Stimulated activated CD4-positive, alpha-beta T cell treated with anti-CD3 and anti-CD28 coated beads, Interleukin-1b, Interleukin-23, amount 100 ng/mL, for 1 hour (primary cell): ENCODE measurements around the gene SLC6A19.
"Not testable (repeated sequence)": the region's sequence is repeated elsewhere in the genome, so short reads cannot be mapped to it uniquely, and the experiment has no call there.

Source experiments
- DNase-seq, 2 donors: peaks; one replicate each; pipeline ENCODE4 v3.0.0-alpha.2; 2020; ENCODE audit warnings: low read depth in 2 of 2

Gene SLC6A19

DNA sequence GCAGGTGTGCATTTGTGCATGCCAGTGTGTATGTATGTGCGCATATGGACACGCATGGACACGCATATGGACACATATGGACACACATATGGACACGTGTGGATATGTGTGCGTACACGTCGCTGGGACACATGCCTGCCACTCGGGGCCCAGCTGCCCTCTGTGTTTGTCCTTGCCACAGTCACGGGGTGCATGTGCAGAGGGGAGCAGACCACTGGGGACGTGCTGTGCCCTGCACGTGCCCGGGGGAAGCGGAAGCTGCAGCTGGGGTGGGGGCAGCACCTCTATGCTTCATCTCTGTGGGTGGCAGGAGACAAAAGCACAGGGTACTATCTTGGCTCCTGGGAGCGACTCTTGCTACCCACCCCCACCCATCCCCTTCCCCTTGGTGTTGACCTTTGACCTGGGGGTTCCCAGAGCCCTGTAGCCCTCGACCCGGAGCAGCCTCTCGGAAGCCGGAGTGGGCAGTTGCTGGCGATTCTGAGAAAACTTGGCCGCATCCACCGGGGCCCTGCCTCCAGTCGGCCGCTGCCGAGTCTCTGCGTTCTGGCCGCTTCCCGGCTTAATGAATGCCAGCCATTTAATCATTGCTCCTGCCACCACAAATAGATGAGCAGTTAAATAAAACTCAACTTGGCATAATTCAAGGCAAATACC is 21.4 kb downstream of the SLC6A19 start:
- DNase-seq, result no peak

DNA sequence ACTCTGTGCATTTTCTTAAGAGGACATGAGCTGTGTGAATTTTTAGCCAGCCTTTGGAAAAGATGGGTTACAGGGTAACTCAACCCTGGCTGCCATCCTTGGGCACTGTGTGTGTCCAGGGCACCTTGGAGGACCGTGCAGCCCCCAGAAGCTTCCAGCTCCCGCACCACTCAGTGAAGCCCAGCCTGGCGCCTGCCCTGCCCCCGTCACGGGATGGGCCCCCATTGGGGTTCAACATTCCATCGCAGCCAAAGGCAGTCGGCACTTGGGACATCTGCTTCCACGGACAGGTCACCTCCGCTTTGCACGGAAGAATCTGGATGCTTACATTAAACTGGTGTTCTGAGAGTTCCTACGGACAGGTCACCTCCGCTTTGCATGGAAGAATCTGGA is 21.9 kb downstream of the SLC6A19 start:
- no peak for DNase-seq

DNA sequence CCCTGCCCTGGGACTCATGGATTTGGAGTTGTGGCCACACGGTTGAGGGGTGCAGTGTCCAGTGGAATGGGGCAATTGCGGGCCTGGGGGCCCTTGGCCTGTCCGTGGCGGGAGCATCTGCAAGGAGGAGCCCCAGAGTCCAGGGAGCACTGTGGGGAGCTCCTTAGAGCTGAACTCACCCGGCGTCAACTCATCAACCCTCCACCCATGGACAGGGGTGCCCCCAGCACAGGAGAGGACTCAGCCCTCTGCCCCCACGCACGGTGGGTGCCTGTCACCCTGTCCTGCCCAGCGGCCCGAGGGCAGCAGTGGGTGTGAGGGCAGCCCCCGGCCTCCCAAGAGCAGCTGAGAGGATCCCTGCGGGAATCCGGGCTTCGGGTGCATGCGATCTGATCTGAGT is 23.2 kb downstream of the SLC6A19 start:
- DNase-seq, result no peak

DNA sequence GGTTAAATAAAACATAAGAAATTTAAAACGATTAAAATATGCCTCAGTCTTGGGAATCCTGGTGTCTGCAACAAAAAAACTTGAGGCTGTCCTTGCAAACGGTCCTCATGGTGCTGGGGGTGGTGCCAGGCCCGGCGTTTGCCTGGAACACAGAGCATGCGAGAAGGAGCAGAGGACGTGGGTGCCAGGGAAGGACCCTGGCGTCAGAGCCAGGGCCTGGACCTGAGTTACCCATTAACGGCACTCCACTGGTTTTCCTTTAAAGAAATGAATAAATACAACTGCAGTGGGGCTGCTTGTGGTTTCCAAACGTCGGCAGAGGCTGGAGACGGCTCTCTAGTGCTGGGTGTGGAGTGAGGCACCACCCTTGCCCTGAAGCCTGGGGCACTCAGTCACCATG is 23.7 kb downstream of the SLC6A19 start, which contains the start of gene SLC6A18:
Gene SLC6A18, plus strand, starts transcription at position 301 of the 400 bp plus-strand sequence. Its CDS starts 97 bp downstream, at position 398.
- no peak for DNase-seq

DNA sequence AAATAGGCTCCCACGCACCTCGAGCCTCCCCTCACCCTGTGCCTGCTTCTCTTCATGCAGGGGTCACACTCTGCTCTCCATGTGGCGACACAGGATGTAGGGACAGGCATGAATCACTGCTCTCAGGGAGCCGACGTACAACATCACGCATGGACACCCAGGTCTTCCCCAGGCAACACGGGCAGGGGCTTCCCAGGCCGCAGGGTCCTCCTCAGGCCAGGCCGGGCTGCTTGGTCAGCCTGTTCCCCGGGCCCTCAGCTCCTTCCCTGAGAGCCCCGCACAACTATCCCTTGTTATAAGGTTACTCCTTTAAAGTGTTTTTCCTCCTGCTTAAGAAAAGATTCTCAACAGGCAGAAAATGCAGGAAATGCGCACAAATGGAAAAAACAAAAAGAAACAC is 24.8 kb downstream of the SLC6A19 start:
- no peak for DNase-seq

DNA sequence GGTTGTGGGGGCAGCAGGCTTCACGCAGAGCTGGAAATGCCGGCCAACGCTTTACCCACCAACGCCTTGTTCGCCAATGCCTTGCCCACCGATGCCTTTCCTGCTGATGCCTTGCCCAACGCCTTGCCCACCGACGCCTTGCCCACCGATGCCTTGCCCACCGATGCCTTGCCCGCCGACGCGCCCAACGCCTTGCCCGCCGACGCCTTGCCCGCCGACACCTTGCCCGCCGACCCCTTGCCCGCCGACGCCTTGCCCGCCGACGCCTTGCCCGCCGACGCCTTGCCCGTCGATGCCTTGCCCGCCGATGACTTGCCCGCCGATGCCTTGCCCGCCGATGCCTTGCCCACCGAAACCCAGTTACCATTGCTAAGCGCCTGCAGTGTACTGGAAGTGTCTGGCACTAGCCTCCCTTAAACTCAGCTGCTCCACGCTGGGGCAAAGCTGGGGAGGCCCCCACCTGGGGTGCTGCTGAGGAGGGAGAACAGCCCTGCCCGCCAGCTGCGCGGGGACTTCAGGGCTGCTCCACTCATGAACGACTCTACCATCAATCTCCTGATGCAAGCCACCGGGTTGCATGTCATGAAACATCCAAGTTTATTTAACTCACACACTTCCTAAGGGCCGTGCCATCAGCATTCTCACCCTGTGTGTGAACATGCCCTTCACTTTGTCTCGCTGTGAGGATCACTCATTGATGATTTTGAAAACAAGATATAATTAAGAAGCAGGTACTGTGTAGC is 25.6 kb downstream of the SLC6A19 start:
- DNase-seq, result no peak

DNA sequence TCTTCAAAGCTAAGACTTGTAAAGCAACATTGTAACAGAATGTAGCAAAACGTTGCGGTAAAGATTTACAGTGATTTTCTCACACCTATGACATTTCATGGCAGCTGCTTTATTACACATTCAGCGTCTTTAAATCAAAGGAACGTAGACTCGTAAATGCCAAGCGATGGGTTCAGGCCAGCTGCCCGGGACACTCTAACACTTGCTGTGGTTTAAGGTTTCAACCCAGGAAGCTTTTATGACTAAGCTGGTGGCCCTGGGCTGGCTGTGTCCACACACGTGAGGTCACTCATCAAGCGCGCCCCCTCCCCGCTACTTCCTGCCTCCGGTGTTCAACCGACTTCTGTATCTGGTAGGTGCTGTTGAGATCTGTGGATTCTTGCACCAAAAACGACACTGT is 26.3 kb downstream of the SLC6A19 start:
- DNase-seq, result no peak

DNA sequence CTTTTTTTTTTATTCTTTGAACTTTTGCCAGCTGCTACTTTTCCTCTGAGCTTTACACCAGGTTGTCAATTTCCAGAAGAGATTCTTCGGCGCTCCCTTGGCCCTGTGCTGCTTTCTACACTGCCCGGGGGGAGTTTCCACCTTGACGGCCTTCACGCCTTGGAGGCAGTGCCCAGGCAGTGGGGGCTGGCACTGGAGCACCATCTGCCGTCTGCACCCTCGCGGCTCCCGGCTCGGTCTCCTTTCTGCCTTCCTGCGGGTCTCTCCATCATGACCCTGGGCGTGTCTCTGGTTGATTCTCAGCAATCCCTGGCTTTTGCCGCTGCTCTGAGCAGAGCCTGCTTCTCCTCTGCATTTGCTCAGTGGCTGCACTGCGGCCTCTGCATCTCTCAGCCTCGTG is 26.7 kb downstream of the SLC6A19 start:
- DNase-seq, result no peak

DNA sequence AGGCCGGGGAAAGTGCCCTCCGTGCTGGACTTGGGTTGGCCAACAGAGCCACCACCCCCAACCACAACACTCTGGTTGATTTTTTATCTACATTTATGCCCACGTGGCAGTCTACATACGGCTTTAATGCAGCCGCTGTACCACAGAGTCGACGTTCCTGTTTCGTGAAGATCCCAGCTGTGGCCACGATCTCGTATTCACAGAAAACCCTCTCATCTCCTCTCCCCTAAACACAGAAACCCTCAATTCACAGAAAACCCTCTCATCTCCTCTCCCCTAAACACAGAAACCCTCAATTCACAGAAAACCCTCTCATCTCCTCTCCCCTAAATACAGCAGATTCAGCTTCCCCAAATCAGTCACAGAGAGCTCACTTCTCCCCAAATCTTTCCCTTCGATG is 27.6 kb downstream of the SLC6A19 start:
- DNase-seq, result not testable (repeated sequence)

DNA sequence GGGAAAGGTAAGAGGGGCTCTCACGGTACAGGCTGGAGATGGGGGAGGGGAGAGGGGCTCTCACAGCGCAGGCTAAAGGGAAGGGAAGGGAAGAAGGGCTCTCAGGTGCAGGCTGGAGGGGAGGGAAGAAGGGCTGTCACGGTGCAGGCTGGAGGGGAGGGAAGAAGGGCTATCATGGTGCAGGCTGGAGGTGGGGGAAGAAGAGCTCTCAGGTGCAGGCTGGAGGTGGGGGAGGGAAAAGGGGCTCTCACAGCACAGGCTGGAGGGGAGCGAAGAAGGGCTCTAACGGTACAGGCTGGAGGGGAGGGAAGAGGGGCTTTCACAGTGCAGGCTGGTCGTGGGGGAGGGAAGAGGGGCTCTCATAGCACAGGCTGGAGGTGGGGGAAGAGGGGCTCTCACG is 28.4 kb downstream of the SLC6A19 start:
- DNase-seq, result no peak

DNA sequence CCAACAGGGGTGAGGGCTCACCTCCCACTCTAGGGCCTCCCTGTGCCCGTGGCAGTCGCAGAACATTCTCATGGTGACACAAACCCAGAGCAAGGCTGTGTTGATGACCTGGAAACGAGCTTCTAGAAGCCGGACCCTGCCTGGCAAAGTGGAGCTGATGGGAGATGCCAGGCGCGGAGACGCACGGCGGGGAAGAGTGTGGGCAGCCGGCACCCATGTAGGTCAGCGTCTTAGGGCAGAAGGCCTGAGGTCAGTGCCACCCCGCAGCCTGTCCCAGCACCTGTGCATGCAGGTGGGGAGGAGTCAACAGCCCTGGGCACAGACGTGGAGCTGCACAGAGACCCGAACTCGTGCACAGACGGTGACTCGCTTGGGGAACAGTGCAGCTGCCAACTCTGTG is 29.2 kb downstream of the SLC6A19 start:
- DNase-seq, result no peak

DNA sequence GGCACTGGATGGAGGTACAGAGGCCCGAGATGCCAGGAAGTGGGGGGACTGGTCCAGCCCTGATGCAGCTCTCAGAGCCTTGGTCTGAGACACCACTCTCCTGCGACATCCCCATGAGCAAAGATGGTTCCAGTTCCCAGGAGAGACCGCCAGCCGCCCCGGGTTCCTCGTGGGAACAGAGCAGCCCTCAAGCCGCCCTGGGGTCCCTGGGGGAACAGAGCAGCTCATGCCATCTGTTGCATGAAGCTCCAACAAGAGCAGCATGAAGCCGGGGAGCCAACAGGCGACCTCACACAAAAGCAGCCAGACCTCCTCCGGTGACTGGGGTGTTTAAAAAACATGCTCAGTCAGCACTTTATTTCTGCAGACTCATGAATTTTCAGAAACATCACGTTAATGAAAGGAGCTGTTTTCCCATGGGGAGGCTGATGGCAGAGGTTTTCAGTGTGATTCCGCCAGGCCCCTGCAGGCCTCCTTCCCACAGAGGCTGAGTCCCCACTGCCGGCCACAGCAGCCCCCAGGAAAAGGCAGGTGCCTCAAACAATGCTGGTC is 30.0 kb downstream of the SLC6A19 start:
- no peak for DNase-seq

DNA sequence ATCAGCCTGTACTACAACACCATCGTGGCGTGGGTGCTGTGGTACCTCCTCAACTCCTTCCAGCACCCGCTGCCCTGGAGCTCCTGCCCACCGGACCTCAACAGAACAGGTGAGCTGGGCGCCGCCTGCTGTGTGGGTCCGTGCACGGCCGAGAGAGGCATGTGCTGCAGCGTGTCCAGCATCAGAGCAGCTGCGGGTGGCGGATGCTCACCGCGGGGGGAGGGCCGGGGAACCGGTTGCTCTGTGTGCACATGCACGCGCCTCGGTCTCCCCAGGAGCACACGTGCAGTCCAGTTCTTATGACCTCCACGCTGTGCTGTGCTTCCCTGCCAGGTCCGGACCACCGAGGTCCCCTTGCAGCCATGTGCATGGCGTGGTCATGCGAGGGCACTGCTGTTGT is 31.4 kb downstream of the SLC6A19 start:
- no peak for DNase-seq

DNA sequence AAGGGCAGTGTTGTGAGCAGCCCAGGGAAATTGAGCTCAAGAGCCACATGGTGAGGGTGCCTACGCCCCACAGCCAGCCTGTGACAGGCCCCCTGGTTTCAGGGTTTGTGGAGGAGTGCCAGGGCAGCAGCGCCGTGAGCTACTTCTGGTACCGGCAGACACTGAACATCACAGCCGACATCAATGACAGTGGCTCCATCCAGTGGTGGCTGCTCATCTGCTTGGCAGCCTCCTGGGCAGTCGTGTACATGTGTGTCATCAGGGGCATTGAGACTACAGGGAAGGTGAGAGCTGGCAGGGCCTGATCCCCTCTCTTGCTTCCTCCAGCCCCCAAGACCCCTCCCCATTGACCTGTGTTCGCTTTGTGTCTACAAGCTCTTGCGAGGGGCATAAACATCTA is 34.0 kb downstream of the SLC6A19 start:
- no peak for DNase-seq

DNA sequence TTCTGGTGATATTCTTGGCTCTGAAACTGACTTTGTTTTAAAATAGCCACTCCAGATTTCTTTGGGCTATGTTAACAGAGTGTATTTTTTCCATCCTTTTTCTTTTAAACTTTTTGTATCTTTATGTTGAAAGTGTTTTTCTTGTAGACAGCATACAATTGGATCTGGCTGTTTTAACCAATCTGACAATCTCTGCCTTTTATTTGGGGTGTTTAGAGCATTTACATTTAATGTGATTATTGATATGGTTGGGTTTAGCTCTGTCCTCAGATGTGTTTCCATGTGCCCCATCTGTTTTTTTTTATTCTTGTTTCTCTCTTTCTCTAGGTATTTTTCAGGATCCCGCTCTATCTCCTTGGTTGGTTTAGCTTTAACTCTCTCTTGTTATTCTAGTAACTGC is 34.4 kb downstream of the SLC6A19 start:
- no peak for DNase-seq

DNA sequence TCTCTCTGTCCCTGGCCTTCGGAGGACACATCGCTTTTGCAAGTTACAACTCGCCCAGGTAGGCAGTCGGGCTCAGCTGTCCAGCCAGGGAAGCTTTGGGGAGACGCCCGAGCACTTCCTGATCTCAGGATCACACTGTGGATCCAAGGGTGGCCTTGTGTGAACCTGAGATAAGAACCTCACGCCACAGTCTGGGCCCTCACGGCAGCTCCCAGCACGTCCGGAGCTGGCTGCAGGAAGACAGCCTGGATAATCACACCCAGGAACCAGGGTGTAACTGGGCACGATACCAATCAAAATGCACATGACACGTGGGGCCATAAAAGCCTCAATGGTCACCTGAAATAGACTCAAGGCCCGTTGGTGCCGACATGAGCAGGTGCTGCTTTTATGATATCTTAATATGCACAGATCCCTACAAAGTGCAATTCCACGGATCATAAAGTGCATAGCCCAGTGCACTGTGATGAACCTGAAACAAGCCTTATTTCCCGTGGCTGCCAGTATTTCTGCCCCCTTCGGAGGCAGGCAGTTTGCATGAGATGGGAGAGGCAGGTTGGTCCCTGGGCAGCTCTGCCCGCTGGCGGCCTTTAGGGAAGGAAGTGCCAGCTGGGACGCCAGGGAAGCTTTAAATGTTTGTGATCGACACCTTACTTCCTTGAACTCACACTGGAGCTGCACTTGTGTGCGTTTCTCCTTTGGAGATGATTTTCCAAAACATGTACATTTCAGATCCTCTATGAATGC is 38.3 kb downstream of the SLC6A19 start:
- DNase-seq, result no peak

DNA sequence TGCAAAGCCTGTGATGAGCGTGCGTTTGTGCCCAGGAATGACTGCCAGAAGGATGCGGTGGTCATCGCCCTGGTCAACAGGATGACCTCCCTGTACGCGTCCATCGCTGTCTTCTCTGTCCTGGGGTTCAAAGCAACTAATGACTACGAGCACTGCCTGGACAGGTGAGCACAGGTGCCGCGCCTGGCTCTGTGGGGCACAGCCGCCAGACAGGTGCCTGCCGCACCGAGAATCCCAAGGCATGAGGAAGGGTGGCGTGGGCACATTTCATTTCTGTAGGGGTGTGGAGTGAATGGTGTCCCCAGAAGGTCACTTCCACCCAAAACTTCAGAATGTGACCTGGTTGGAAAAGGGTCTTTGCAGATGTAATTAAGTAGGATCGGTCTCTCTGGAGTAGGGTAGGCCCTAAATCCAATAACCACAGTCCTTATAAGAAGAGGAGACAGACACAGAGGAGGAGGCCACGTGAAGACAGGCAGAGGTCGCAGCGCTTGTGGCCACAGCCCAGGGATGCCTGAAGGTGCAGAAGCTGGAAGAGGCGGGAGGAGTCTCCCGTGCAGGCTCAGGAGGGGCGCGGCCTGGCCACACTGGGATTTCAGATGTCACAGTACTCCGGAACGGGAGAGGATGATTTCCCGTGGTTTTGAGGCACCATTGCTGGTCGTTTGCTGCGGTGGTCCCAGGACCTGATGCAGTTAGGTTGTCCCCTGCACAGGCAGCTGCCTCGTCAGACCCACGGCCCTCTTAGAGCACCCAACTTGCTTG is 39.3 kb downstream of the SLC6A19 start:
- DNase-seq, result no peak

DNA sequence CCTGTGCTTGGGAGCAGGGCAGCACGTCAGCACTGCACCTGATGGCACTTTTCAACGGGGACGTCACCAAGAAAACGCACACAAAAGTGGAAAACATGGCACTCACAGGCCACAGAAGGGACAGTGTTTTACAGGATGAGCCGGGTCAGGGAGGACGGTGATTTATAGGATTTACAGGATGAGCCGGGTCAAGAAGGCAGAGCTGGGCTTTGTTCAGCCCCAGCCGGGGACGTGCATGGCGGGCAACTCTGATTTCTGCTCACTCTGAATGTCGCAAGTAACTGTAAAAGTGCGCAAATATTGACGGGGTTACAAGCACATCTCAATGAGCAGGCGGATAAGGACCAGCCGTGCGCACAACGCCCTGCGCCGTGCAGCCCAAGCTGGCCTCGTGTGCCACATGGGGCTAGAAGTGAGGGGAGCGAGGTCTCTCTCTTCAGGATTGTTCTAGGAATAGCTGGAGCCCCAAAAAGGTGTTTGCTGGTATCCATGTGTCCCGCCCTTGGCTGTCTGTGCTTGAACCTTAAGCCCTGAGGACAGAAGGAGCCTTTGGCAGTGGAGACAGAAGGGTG is 40.2 kb downstream of the SLC6A19 start:
- no peak for DNase-seq

DNA sequence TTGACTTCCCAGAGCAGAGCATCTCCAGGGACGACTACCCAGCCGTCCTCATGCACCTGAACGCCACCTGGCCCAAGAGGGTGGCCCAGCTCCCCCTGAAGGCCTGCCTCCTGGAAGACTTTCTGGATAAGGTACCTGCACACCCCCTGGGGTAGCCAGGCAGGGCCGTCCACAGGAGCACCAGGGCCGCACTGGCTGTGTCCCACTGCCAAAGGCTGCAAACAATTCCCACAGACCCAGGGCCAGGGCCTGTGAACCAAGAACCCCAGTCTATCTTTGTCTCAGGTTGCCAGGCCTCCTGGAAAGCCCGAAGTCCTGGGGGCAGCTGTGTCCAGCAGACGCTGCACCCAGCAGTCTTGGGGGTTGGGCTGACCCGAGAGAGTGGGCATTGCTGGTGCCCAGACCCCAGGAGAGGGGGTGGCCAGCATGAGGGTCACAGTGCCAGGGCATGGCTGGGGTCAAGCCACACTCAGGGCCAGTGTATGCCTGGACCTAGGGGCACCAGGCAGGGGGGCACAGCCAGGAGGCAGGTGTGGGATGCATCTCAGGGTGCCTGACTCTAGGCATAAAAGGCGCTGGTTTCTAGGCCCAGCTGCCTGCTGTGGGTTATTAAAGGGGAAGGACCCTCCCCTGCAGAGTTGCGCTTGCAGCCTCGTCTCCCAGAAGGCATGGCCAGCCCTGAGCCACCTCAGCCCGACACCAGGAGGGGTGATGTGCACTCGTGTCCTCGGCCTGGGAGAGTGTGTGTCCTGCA is 41.5 kb downstream of the SLC6A19 start:
- no peak for DNase-seq

DNA sequence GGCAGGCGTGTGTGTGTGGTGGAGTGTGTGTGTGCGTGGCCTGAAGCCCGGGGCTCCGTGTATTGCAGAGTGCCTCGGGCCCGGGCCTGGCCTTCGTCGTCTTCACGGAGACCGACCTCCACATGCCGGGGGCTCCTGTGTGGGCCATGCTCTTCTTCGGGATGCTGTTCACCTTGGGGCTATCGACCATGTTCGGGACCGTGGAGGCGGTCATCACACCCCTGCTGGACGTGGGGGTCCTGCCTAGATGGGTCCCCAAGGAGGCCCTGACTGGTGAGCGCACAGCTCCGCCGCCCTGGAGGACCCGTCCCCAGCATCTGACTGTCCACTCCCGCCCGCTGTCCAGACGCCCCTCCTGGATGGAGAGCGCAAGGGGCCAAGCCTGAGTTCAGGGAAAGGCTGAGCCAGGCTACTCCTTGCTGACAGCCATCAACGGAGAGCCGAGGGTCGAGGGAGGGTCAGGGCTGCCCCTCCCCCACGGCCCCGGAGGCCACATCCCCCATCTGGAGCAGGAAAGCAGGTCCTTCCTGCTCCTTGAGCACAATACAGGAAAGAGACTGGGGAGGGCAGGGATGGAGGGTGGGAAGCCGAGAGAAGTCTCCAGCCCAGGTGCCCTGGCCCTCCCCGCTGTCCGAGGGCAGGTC is 42.2 kb downstream of the SLC6A19 start:
- no peak for DNase-seq
